ENCODE data around the gene SNTG2.

- TF ChIP-seq CTCF (conservative IDR thresholded peaks at IDR 0.05; ENCODE audit: low read length) (no peak), EZH2phosphoT487 (IDR thresholded peaks at IDR 0.05; ENCODE audit: borderline replicate concordance, low read depth, low read length) (no peak)
Observed at GRCh38 chr2:1183300-1183699, 232.7 kb downstream of the SNTG2 start.
